KMS-11 (cell line): ENCODE data around the gene WBP1.
A peak's percentile ranks its signal among the peaks of the same experiment; 100 is the strongest.

Experiments
- H2AFZ ChIP-seq: fragments of 200-600 bp; sonication (generic); 2 replicates; pipeline ENCODE4 v1.6.1; 2016; ENCODE audit warnings: antibody characterized with exemption, mixed run types, low read depth
- H3K27ac ChIP-seq: fragments of 200-600 bp; sonication (generic); 2 replicates; pipeline ENCODE4 v1.6.1; 2016; ENCODE audit warnings: mild to moderate bottlenecking, mixed run types
- H3K27me3 ChIP-seq: fragments of 200-600 bp; sonication (generic); 2 replicates; pipeline ENCODE4 v1.6.1; 2017; ENCODE audit warnings: mild to moderate bottlenecking, low read depth, mixed run types, moderate library complexity; ENCODE audit not compliant: insufficient read depth
- H3K36me3 ChIP-seq: fragments of 200-600 bp; sonication (generic); 2 replicates; pipeline ENCODE4 v1.6.1; 2017; ENCODE audit warnings: mild to moderate bottlenecking, mixed run types; ENCODE audit not compliant: insufficient read depth
- H3K4me1 ChIP-seq: fragments of 200-600 bp; sonication (generic); 2 replicates; pipeline ENCODE4 v1.6.1; 2016; ENCODE audit warnings: mild to moderate bottlenecking, low read depth, mixed run types; ENCODE audit not compliant: poor library complexity, severe bottlenecking
- H3K4me2 ChIP-seq: fragments of 200-600 bp; sonication (generic); 2 replicates; pipeline ENCODE4 v1.7.0; 2016; ENCODE audit warnings: mild to moderate bottlenecking, mixed run types
- H3K4me3 ChIP-seq: fragments of 200-600 bp; sonication (generic); IDR thresholded peaks from 2 replicates; pipeline ENCODE4 v1.6.1; 2017; ENCODE audit warnings: low read depth, low read length, mixed read lengths; ENCODE audit not compliant: insufficient read depth
- H3K79me2 ChIP-seq: fragments of 200-600 bp; sonication (generic); 2 replicates; pipeline ENCODE4 v1.6.1; 2016; ENCODE audit warnings: low read depth, mixed run types; ENCODE audit not compliant: insufficient read depth
- H3K9ac ChIP-seq: fragments of 200-600 bp; sonication (generic); 2 replicates; pipeline ENCODE4 v1.6.1; 2016; ENCODE audit warnings: mild to moderate bottlenecking, mixed run types
- H4K20me1 ChIP-seq: fragments of 200-600 bp; sonication (generic); 2 replicates; pipeline ENCODE4 v1.6.1; 2016; ENCODE audit warnings: mild to moderate bottlenecking, mixed run types; ENCODE audit not compliant: insufficient read depth
- CTCF ChIP-seq: fragments of 200-600 bp; sonication (generic); conservative IDR thresholded peaks from 2 replicates; pipeline ENCODE4 v1.6.1; 2017; ENCODE audit warnings: low read depth, mild to moderate bottlenecking, antibody characterized with exemption, low read length, moderate library complexity, mixed read lengths

The WBP1 gene

GRCh38 chr2:74439373-74439772, 18.9 kb upstream of the WBP1 start:
- Histone ChIP-seq H3K4me3 (peak overlapping the region; percentile 2), H2AFZ (peak overlapping the region; percentile 75; the same call in 1 of the 2 replicates), H3K79me2 (no peaks in the 10 kb centered on the region), H3K9ac (peak overlapping the region; percentile 67; the same call in 1 of the 2 replicates), H3K27ac (no peak overlapping the region), H3K36me3 (no peaks in the 10 kb centered on the region), H3K4me1 (peaks cover 12% of the 10 kb centered on the region), H4K20me1 (no peaks in the 10 kb centered on the region), H3K27me3 (no peaks in the 10 kb centered on the region), H3K4me2 (peak overlapping the region; percentile 63)
- TF ChIP-seq CTCF = no peak

- peak overlapping the region; percentile 67 for H3K9ac ChIP-seq
- H3K4me3 ChIP-seq = peak overlapping the region; percentile 87
- peak overlapping the region; percentile 75; the same call in 1 of the 2 replicates for H2AFZ ChIP-seq
- no peaks in the 10 kb centered on the region for H4K20me1 ChIP-seq
- TF ChIP-seq CTCF = no peak
- no peaks in the 10 kb centered on the region for H3K27me3 ChIP-seq
- H3K79me2 ChIP-seq = no peaks in the 10 kb centered on the region
- peak overlapping the region; percentile 63 for H3K4me2 ChIP-seq
- no peak overlapping the region for H3K27ac ChIP-seq
- peaks cover 12% of the 10 kb centered on the region for H3K4me1 ChIP-seq
- H3K36me3 ChIP-seq = no peaks in the 10 kb centered on the region
Measured at GRCh38 chr2:74439803-74440377, 18.3 kb upstream of the WBP1 start.

GRCh38 chr2:74440378-74441169, 17.7 kb upstream of the WBP1 start:
- no peaks in the 10 kb centered on the region for H3K79me2 ChIP-seq
- no peaks in the 10 kb centered on the region for H3K27me3 ChIP-seq
- no peaks in the 10 kb centered on the region for H3K36me3 ChIP-seq
- peak overlapping the region; percentile 67 for H3K9ac ChIP-seq
- H2AFZ ChIP-seq = peak overlapping the region; percentile 75
- no peaks in the 10 kb centered on the region for H4K20me1 ChIP-seq
- 0 out of 2 replicates have a peak overlapping the region, but pooled peaks have one; percentile 12 for H3K27ac ChIP-seq
- TF ChIP-seq CTCF = no peak
- peaks cover 12% of the 10 kb centered on the region for H3K4me1 ChIP-seq
- peak overlapping the region; percentile 63 for H3K4me2 ChIP-seq
- H3K4me3 ChIP-seq = peak overlapping the region; percentile 87

- TF ChIP-seq CTCF = no peak
- no peaks in the 10 kb centered on the region for H3K79me2 ChIP-seq
- H3K4me1 ChIP-seq = peaks cover 12% of the 10 kb centered on the region
- no peaks in the 10 kb centered on the region for H3K36me3 ChIP-seq
- no peak overlapping the region for H3K27ac ChIP-seq
- H3K27me3 ChIP-seq = no peaks in the 10 kb centered on the region
- peak overlapping the region; percentile 67; the same call in 1 of the 2 replicates for H3K9ac ChIP-seq
- no peak overlapping the region for H3K4me3 ChIP-seq
- peak overlapping the region; percentile 63; the same call in 1 of the 2 replicates for H3K4me2 ChIP-seq
- H4K20me1 ChIP-seq = no peaks in the 10 kb centered on the region
- peak overlapping the region; percentile 75 for H2AFZ ChIP-seq
Measured at GRCh38 chr2:74441170-74441689, 17.0 kb upstream of the WBP1 start.
